Liver (tissue), 9 donors: ENCODE results near the gene KHSRP. TPM values are rescaled to one million over a fixed set of nuclear protein-coding genes. Genes with fewer than 3 reads are reported as not detected.

Experiments used
- DNase-seq: peaks from one replicate; pipeline ENCODE4 v3.0.0-alpha.2; 2017; ENCODE audit warnings: low spot score
- H3K27ac ChIP-seq, 2 donors: one replicate each; pipeline ENCODE4 v1.7.0; 2013; ENCODE audit warnings: inconsistent platforms in 2 of 2, low read length in 2 of 2, control low read depth in 1 of 2, low read depth in 1 of 2, mild to moderate bottlenecking in 1 of 2
- H3K27me3 ChIP-seq, 4 donors: one replicate each; pipeline versions ENCODE4 v1.6.1 to v1.7.0; 2013; ENCODE audit warnings: low read length in 3 of 4, inconsistent platforms in 1 of 4, mild to moderate bottlenecking in 1 of 4, moderate library complexity in 1 of 4; ENCODE audit not compliant: control insufficient read depth in 4 of 4, insufficient read depth in 4 of 4
- H3K36me3 ChIP-seq, 4 donors: one replicate each; pipeline versions ENCODE4 v1.6.1 to v1.7.0; 2013; ENCODE audit warnings: low read length in 3 of 4, mild to moderate bottlenecking in 3 of 4, low read depth in 1 of 4, moderate library complexity in 1 of 4; ENCODE audit not compliant: control insufficient read depth in 4 of 4, insufficient read depth in 3 of 4
- H3K4me1 ChIP-seq, 4 donors: one replicate each; pipeline versions ENCODE4 v1.6.1 to v1.7.0; 2013; ENCODE audit warnings: low read length in 3 of 4, mild to moderate bottlenecking in 3 of 4, moderate library complexity in 1 of 4; ENCODE audit not compliant: control insufficient read depth in 4 of 4, insufficient read depth in 4 of 4
- H3K4me3 ChIP-seq, 3 donors: one replicate each; pipeline versions ENCODE4 v1.6.1 to v1.7.0; 2013; ENCODE audit warnings: low read length in 3 of 3, control low read depth in 1 of 3, low read depth in 1 of 3, mild to moderate bottlenecking in 1 of 3
- H3K9ac ChIP-seq, 2 donors: one replicate each; pipeline ENCODE4 v1.7.0; 2013; ENCODE audit warnings: low read length in 2 of 2, mild to moderate bottlenecking in 2 of 2, moderate library complexity in 2 of 2, control low read depth in 1 of 2, low read depth in 1 of 2
- H3K9me3 ChIP-seq, 4 donors: one replicate each; pipeline versions ENCODE4 v1.6.1 to v1.7.0; 2013; ENCODE audit warnings: low read length in 3 of 4; ENCODE audit not compliant: control insufficient read depth in 4 of 4
- EGR1 ChIP-seq, 2 donors: IDR thresholded peaks; 2 replicates each; pipeline ENCODE4 v1.6.1; 2016 to 2018; ENCODE audit warnings: antibody characterized with exemption in 2 of 2, low read depth in 2 of 2
- FOXA1 ChIP-seq: IDR thresholded peaks from 2 replicates; pipeline ENCODE4 v1.6.1; 2016; ENCODE audit warnings: antibody characterized with exemption
- FOXA2 ChIP-seq: IDR thresholded peaks from 2 replicates; pipeline ENCODE4 v1.6.1; 2016; ENCODE audit warnings: antibody characterized with exemption
- GABPA ChIP-seq, 2 donors: IDR thresholded peaks in 1 of 2; conservative IDR thresholded peaks in 1 of 2; 2 replicates each; pipeline ENCODE4 v1.6.1; 2016; ENCODE audit warnings: antibody characterized with exemption in 2 of 2, mild to moderate bottlenecking in 1 of 2, moderate library complexity in 1 of 2
- HNF4A ChIP-seq, 2 donors: conservative IDR thresholded peaks; 2 replicates each; pipeline ENCODE4 v1.6.1; 2016; ENCODE audit warnings: antibody characterized with exemption in 2 of 2, mild to moderate bottlenecking in 2 of 2
- HNF4G ChIP-seq: IDR thresholded peaks from 2 replicates; pipeline ENCODE4 v1.6.1; 2016; ENCODE audit warnings: antibody characterized with exemption
- JUND ChIP-seq, 2 donors: IDR thresholded peaks; 2 replicates each; pipeline ENCODE4 v1.6.1; 2016; ENCODE audit warnings: antibody characterized with exemption in 2 of 2
- NR2F2 ChIP-seq: IDR thresholded peaks from 2 replicates; pipeline ENCODE4 v1.6.1; 2016; ENCODE audit warnings: antibody characterized with exemption
- RAD21 ChIP-seq, 2 donors: IDR thresholded peaks; 2 replicates each; pipeline ENCODE4 v1.6.1; 2016; ENCODE audit warnings: antibody characterized with exemption in 2 of 2, mild to moderate bottlenecking in 2 of 2
- SP1 ChIP-seq: IDR thresholded peaks from 2 replicates; pipeline ENCODE4 v1.6.1; 2018; ENCODE audit warnings: antibody characterized with exemption, mild to moderate bottlenecking
- TAF1 ChIP-seq: conservative IDR thresholded peaks from 2 replicates; pipeline ENCODE4 v1.6.1; 2016; ENCODE audit warnings: antibody characterized with exemption, mild to moderate bottlenecking
- YY1 ChIP-seq: IDR thresholded peaks from 2 replicates; pipeline ENCODE4 v1.6.1; 2016; ENCODE audit warnings: antibody characterized with exemption, mild to moderate bottlenecking
- WGBS: extraction: QIAGEN DNeasy Blood & Tissue Kit; methylation state at CpG from one replicate; pipeline ENCODE4 v1.1.7; 2013; 5-methylcytosine and 5-hydroxymethylcytosine counted together
- polyA plus RNA-seq, 2 donors: library from polyadenylated mRNA; stranded (reverse) in 1 of 2; unstranded in 1 of 2; fragments of 200-250 nt in 1 of 2; fragments of >200 nt in 1 of 2; fragmentation: Nextera tagmentation in 1 of 2; extraction: Ambion mirVana in 1 of 2; gene quantifications; one replicate each; pipeline versions ENCODE4 v1.2.1 to v1.2.3, GENCODE V29; 2013 to 2015
- total RNA-seq, 2 donors: library from RNA; depleted of rRNA; stranded (reverse); fragments of >200 nt; gene quantifications; one replicate each; pipeline ENCODE4 v1.2.3, GENCODE V29; 2014
- TF ChIP-seq, protein P1 (sequence below): IDR thresholded peaks from 2 replicates; pipeline ENCODE4 v1.6.1; 2016; ENCODE audit warnings: antibody characterized with exemption
- TF ChIP-seq, protein P2 (sequence below): IDR thresholded peaks from 2 replicates; pipeline ENCODE4 v1.6.1; 2016; ENCODE audit warnings: antibody characterized with exemption, mild to moderate bottlenecking
- TF ChIP-seq, protein P3 (sequence below): IDR thresholded peaks from 2 replicates; pipeline ENCODE4 v1.6.1; 2016; ENCODE audit warnings: antibody characterized with exemption
- TF ChIP-seq, protein P4 (sequence below): fragments of 150-350 bp; IDR thresholded peaks from 2 replicates; pipeline ENCODE4 v1.5.1; 2017; ENCODE audit warnings: improper control_type of control experiment, low read depth, low read length; ENCODE audit not compliant: missing input control
- TF ChIP-seq, protein P5 (sequence below): IDR thresholded peaks from 2 replicates; pipeline ENCODE4 v1.6.1; 2016; ENCODE audit warnings: antibody characterized with exemption
- donor health status: healthy.
- donor health status: healthy.
- donor health status: healthy.
- donor health status: healthy.
- donor health status: healthy.

Gene KHSRP
- total and polyA plus RNA-seq, 4 donors, result 8.0 to 132 (median 66.1) TPM

DNA sequence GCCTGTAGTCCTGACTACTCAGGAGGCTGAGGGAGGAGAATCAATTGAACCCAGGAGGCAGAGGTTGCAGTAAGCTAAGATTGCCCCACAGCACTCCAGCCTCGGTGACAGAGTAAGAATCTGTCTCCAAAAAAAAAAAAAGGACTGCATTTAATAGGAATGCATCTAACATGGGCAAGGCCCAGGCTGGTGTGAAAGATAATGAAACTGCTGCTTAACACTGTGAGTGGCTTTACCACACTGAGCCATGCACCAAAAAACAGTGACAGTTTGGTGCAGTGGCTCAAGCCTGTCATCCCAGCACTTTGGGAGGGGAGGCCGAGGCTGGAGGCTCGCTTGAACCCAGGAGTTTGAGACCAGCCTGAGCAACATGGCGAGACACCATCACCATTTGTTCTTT is 40.2 kb downstream of the KHSRP start:
- no peaks in the 10 kb centered on the region for H3K27me3 ChIP-seq
- no peak for DNase-seq
- 97% methylated on average over 4 of the region's 4 CpGs for WGBS
- no peaks in the 10 kb centered on the region for H3K4me1 ChIP-seq
- no peak overlapping the region for H3K9ac ChIP-seq
- TF ChIP-seq EGR1 (IDR thresholded peaks at IDR 0.05; ENCODE audit: low read depth in 2 of 2), result no peak
- no peak for TF ChIP-seq YY1
- no peak for TF ChIP-seq HNF4G
- no peak for TF ChIP-seq SP1
- TF ChIP-seq HNF4A (conservative IDR thresholded peaks at IDR 0.05), result no peak
- TF ChIP-seq, protein P1, sequence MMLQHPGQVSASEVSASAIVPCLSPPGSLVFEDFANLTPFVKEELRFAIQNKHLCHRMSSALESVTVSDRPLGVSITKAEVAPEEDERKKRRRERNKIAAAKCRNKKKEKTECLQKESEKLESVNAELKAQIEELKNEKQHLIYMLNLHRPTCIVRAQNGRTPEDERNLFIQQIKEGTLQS, result no peak
- no peak for TF ChIP-seq RAD21 (IDR thresholded peaks at IDR 0.05)
- TF ChIP-seq FOXA1, result no peak
- no peak for TF ChIP-seq JUND (IDR thresholded peaks at IDR 0.05)
- no peak for TF ChIP-seq FOXA2
- TF ChIP-seq TAF1, result no peak
- TF ChIP-seq, protein P2, sequence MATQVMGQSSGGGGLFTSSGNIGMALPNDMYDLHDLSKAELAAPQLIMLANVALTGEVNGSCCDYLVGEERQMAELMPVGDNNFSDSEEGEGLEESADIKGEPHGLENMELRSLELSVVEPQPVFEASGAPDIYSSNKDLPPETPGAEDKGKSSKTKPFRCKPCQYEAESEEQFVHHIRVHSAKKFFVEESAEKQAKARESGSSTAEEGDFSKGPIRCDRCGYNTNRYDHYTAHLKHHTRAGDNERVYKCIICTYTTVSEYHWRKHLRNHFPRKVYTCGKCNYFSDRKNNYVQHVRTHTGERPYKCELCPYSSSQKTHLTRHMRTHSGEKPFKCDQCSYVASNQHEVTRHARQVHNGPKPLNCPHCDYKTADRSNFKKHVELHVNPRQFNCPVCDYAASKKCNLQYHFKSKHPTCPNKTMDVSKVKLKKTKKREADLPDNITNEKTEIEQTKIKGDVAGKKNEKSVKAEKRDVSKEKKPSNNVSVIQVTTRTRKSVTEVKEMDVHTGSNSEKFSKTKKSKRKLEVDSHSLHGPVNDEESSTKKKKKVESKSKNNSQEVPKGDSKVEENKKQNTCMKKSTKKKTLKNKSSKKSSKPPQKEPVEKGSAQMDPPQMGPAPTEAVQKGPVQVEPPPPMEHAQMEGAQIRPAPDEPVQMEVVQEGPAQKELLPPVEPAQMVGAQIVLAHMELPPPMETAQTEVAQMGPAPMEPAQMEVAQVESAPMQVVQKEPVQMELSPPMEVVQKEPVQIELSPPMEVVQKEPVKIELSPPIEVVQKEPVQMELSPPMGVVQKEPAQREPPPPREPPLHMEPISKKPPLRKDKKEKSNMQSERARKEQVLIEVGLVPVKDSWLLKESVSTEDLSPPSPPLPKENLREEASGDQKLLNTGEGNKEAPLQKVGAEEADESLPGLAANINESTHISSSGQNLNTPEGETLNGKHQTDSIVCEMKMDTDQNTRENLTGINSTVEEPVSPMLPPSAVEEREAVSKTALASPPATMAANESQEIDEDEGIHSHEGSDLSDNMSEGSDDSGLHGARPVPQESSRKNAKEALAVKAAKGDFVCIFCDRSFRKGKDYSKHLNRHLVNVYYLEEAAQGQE, result no peak
- TF ChIP-seq, protein P3, sequence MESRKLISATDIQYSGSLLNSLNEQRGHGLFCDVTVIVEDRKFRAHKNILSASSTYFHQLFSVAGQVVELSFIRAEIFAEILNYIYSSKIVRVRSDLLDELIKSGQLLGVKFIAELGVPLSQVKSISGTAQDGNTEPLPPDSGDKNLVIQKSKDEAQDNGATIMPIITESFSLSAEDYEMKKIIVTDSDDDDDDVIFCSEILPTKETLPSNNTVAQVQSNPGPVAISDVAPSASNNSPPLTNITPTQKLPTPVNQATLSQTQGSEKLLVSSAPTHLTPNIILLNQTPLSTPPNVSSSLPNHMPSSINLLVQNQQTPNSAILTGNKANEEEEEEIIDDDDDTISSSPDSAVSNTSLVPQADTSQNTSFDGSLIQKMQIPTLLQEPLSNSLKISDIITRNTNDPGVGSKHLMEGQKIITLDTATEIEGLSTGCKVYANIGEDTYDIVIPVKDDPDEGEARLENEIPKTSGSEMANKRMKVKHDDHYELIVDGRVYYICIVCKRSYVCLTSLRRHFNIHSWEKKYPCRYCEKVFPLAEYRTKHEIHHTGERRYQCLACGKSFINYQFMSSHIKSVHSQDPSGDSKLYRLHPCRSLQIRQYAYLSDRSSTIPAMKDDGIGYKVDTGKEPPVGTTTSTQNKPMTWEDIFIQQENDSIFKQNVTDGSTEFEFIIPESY, result no peak
- no peak for TF ChIP-seq GABPA (IDR thresholded peaks at IDR 0.05 in 1 of 2, conservative IDR thresholded peaks at IDR 0.05 in 1 of 2)
- TF ChIP-seq, protein P4, sequence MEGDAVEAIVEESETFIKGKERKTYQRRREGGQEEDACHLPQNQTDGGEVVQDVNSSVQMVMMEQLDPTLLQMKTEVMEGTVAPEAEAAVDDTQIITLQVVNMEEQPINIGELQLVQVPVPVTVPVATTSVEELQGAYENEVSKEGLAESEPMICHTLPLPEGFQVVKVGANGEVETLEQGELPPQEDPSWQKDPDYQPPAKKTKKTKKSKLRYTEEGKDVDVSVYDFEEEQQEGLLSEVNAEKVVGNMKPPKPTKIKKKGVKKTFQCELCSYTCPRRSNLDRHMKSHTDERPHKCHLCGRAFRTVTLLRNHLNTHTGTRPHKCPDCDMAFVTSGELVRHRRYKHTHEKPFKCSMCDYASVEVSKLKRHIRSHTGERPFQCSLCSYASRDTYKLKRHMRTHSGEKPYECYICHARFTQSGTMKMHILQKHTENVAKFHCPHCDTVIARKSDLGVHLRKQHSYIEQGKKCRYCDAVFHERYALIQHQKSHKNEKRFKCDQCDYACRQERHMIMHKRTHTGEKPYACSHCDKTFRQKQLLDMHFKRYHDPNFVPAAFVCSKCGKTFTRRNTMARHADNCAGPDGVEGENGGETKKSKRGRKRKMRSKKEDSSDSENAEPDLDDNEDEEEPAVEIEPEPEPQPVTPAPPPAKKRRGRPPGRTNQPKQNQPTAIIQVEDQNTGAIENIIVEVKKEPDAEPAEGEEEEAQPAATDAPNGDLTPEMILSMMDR, result no peak
- TF ChIP-seq, protein P5, sequence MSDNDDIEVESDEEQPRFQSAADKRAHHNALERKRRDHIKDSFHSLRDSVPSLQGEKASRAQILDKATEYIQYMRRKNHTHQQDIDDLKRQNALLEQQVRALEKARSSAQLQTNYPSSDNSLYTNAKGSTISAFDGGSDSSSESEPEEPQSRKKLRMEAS, result no peak
- no peak for TF ChIP-seq NR2F2
- H3K4me3 ChIP-seq, result no peak overlapping the region
- no peaks in the 10 kb centered on the region for H3K9me3 ChIP-seq
- no peak overlapping the region for H3K27ac ChIP-seq
- peaks cover 25 to 77% (median 41%) of the 10 kb centered on the region in 4 donors for H3K36me3 ChIP-seq

DNA sequence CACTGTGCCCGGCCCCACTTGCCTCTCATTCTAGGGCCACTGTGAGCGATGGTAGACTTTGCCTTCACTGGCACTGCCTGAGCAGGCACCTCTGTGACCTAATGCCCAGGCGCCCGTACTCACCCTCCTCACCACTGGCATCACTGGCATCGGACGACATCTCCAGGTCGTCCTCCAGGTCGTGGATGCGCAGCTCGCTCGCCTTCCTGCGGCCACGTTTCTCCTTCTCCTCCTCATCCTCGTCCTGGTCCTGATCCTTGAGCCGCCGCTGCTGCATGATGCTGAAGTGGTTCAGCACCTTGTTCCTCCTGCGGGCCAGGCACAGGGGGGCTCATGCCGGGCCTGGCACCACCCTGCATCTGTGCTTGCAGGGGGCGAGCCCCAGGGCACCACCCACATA is 41.4 kb downstream of the KHSRP start:
- Histone ChIP-seq H3K4me1 (no peaks in the 10 kb centered on the region), H3K9me3 (no peaks in the 10 kb centered on the region), H3K27ac (no peak overlapping the region), H3K4me3 (no peak overlapping the region), H3K36me3 (peaks cover 21 to 69% (median 36%) of the 10 kb centered on the region in 4 donors), H3K9ac (no peak overlapping the region), H3K27me3 (no peaks in the 10 kb centered on the region)
- no peak for DNase-seq
- TF ChIP-seq NR2F2, result no peak
- TF ChIP-seq FOXA1, result no peak
- TF ChIP-seq JUND (IDR thresholded peaks at IDR 0.05), result no peak
- 97% methylated on average over 19 of the region's 19 CpGs for WGBS
